Ishikawa (cell line): Measurements from ENCODE around the gene CBLB.

Experiments used
- CEBPB ChIP-seq: IDR thresholded peaks from 2 replicates; pipeline ENCODE4 v1.6.1; 2012
- CREB1 ChIP-seq: IDR thresholded peaks from 2 replicates; pipeline ENCODE4 v1.6.1; 2012; ENCODE audit warnings: low read depth
- EGR1 ChIP-seq: IDR thresholded peaks from 2 replicates; pipeline ENCODE4 v1.6.1; 2012
- EP300 ChIP-seq: IDR thresholded peaks from 2 replicates; pipeline ENCODE4 v1.6.1; 2012; ENCODE audit warnings: borderline replicate concordance
- FOXM1 ChIP-seq: IDR thresholded peaks from 2 replicates; pipeline ENCODE4 v1.6.1; 2012; ENCODE audit warnings: low read depth, borderline replicate concordance
- NFIC ChIP-seq: IDR thresholded peaks from 2 replicates; pipeline ENCODE4 v1.6.1; 2012
- RAD21 ChIP-seq: IDR thresholded peaks from 2 replicates; pipeline ENCODE4 v1.6.1; 2012; ENCODE audit warnings: low read depth
- TAF1 ChIP-seq: IDR thresholded peaks from 2 replicates; pipeline ENCODE4 v1.6.1; 2012; ENCODE audit warnings: low read depth, mild to moderate bottlenecking
- TCF12 ChIP-seq: IDR thresholded peaks from 2 replicates; pipeline ENCODE4 v1.6.1; 2012; ENCODE audit warnings: low read depth
- TEAD4 ChIP-seq: IDR thresholded peaks from 2 replicates; pipeline ENCODE4 v1.6.1; 2012
- YY1 ChIP-seq: IDR thresholded peaks from 2 replicates; pipeline ENCODE4 v1.6.1; 2012; ENCODE audit warnings: low read depth
- ZBTB7A ChIP-seq: IDR thresholded peaks from 2 replicates; pipeline ENCODE4 v1.6.1; 2012; ENCODE audit warnings: low read depth
- TF ChIP-seq, protein P1 (sequence below): IDR thresholded peaks from 2 replicates; pipeline ENCODE4 v1.6.1; 2012
- TF ChIP-seq, protein P2 (sequence below): IDR thresholded peaks from 2 replicates; pipeline ENCODE4 v1.6.1; 2012
- TF ChIP-seq, protein P3 (sequence below): IDR thresholded peaks from 2 replicates; pipeline ENCODE4 v1.6.1; 2012; ENCODE audit warnings: low read depth, mild to moderate bottlenecking

The CBLB gene

DNA sequence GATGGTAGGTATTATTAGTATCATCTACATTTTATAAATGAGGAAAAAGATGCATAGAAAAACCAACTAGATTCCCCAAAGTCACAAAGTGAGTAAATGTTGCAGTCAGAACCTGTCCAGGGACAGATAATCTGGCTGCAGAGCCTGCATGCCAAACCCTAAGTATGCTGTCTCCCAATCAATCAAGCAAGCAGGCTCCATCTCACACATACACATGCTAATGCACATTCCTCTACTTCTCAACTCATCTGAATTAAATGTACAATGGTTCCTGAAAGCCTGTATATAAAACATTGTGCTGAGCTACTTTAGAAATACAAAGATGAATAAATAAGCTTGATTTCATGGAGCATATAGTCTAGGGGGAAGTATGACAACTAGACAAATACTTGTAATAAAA, 101.0 kb downstream of the CBLB start:
- TF ChIP-seq RAD21, result no peak
- TF ChIP-seq, protein P1, sequence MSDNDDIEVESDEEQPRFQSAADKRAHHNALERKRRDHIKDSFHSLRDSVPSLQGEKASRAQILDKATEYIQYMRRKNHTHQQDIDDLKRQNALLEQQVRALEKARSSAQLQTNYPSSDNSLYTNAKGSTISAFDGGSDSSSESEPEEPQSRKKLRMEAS, result no peak
- TF ChIP-seq EGR1, result no peak
- no peak for TF ChIP-seq CEBPB
- TF ChIP-seq TAF1, result no peak
- no peak for TF ChIP-seq EP300
- TF ChIP-seq YY1, result no peak
- no peak for TF ChIP-seq TEAD4
- TF ChIP-seq, protein P2, sequence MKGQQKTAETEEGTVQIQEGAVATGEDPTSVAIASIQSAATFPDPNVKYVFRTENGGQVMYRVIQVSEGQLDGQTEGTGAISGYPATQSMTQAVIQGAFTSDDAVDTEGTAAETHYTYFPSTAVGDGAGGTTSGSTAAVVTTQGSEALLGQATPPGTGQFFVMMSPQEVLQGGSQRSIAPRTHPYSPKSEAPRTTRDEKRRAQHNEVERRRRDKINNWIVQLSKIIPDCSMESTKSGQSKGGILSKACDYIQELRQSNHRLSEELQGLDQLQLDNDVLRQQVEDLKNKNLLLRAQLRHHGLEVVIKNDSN, result no peak
- TF ChIP-seq ZBTB7A, result no peak
- TF ChIP-seq FOXM1, result no peak
- no peak for TF ChIP-seq NFIC
- no peak for TF ChIP-seq CREB1
- TF ChIP-seq, protein P3, sequence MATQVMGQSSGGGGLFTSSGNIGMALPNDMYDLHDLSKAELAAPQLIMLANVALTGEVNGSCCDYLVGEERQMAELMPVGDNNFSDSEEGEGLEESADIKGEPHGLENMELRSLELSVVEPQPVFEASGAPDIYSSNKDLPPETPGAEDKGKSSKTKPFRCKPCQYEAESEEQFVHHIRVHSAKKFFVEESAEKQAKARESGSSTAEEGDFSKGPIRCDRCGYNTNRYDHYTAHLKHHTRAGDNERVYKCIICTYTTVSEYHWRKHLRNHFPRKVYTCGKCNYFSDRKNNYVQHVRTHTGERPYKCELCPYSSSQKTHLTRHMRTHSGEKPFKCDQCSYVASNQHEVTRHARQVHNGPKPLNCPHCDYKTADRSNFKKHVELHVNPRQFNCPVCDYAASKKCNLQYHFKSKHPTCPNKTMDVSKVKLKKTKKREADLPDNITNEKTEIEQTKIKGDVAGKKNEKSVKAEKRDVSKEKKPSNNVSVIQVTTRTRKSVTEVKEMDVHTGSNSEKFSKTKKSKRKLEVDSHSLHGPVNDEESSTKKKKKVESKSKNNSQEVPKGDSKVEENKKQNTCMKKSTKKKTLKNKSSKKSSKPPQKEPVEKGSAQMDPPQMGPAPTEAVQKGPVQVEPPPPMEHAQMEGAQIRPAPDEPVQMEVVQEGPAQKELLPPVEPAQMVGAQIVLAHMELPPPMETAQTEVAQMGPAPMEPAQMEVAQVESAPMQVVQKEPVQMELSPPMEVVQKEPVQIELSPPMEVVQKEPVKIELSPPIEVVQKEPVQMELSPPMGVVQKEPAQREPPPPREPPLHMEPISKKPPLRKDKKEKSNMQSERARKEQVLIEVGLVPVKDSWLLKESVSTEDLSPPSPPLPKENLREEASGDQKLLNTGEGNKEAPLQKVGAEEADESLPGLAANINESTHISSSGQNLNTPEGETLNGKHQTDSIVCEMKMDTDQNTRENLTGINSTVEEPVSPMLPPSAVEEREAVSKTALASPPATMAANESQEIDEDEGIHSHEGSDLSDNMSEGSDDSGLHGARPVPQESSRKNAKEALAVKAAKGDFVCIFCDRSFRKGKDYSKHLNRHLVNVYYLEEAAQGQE, result no peak
- TF ChIP-seq TCF12, result no peak

DNA sequence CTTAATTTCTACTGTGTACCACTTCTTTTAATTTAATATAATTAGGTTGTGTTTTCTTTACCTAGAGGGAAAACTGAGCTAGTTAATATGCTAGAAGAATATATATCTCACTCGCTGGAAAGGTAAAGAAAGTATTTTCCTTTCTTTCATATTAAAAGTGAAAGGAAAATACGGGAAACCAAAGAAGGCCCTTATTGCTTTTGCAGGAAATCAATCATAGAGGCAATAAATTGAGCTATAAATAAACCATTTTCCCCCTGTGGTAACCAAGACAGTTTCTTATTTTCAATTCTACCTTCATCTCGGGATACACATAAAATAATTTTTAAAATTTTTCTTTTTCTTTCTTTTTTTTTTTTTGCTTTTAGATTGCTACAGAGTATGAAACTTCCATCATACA, 101.6 kb downstream of the CBLB start:
- TF ChIP-seq, protein P2, result no peak
- TF ChIP-seq FOXM1 (no peak), TEAD4 (no peak), CEBPB (no peak), RAD21 (no peak), CREB1 (no peak), EP300 (no peak), ZBTB7A (no peak), NFIC (no peak), YY1 (no peak), EGR1 (no peak), TAF1 (no peak), TCF12 (no peak)
- TF ChIP-seq, protein P3, result no peak
- TF ChIP-seq, protein P1, result no peak

DNA sequence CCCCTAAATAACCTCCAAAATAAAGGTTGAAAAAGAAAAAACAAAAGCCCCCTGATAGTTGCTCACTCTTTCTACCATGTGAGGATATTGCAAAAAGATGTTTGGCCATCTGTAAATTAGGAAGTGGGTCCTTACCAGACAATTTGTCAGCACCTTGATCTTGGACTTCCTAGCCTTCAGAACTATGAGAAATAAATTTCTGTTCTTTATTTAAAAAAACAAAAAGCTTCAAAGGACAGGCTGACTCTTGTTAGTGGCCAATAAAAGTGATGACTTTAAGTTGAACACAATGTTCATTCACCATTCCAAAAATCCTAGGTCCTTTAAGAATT, 103.5 kb downstream of the CBLB start:
- TF ChIP-seq, protein P3, result no peak
- TF ChIP-seq YY1, result no peak

DNA sequence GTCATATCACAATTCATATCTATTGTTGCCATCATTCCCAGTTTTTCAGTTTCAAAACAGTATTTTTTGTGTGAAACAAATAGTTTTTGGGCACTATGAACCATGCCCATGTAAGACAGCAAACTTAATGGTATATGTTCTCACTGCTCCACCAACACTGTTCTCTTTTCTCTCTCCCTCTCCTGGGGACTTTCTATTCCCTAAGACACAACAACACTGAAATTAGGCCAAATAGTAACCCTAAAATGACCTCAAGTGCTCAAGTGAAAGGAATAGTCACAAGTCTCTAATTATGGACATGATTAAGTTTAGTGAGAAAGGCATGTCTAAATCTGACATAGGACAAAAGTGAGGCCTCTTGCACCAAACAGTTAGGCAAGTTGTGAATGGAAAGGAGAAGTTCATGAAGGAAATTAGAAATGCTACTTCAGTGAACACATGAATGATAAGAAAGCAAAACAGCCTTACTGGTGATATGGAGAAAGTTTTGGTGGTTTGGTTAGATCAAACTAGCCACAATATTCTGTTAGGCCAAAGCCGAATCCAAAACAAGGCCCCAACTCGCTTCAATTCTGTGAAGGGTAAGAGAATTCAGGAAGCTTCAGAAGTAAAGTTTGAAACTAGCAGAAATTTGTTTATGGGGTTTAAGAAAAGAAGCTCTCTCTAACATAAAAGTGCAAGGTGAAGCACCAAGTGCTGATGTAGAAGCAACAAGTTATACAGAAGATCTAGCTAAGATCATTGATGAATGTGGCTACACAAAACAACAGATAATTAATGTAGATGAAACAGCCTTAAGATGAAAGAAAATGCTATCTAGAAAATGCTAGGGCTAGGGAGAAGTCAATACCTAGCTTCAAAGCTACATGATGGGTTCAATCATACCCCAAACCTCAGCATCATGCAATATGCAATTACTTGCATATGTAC, 104.2 kb downstream of the CBLB start:
- TF ChIP-seq TCF12 (no peak), CREB1 (no peak), TAF1 (no peak), NFIC (no peak), RAD21 (no peak)
